ENCODE measurements around the gene ZNF771. TPM values are rescaled to one million over a fixed set of nuclear protein-coding genes. Genes with fewer than 3 reads are reported as not detected.
A peak's percentile ranks its signal among the peaks of the same experiment; 100 is the strongest.

Gene ZNF771
- total and polyA plus RNA-seq, 2 experiments from 2014 or later, result 10.8 to 12.0 TPM

GRCh38 chr16:30380072-30380802 is 27.2 kb upstream of the ZNF771 start:
- ATAC-seq (no peak), DNase-seq (ENCODE audit: low spot score) (no peak)
- Histone ChIP-seq H3K4me2 (no peak overlapping the region), H3K27ac (ENCODE audit: low read depth) (no peak overlapping the region), H2AFZ (no peak overlapping the region), H3K36me3 (ENCODE audit: insufficient read depth) (no peaks in the 10 kb centered on the region), H3K79me2 (replicated peaks; ENCODE audit: insufficient read depth) (0 out of 2 replicates have a peak, but pooled peaks cover 4% of the 10 kb centered on the region), H3F3A (replicated peaks; ENCODE audit: low read depth) (peaks cover 24% of the 10 kb centered on the region), H4K20me1 (replicated peaks; ENCODE audit: insufficient read depth) (no peaks in the 10 kb centered on the region), H3K4me3 (peak overlapping the region; percentile 94; the same call in 1 of the 2 replicates), H3K4me1 (ENCODE audit: insufficient read depth) (peaks cover 11% of the 10 kb centered on the region), H3K27me3 (ENCODE audit: insufficient read depth) (no peaks in the 10 kb centered on the region), H3K9me2 (ENCODE audit: insufficient read depth) (no peaks in the 10 kb centered on the region)
- Mint-ChIP-seq H3K36me3 (ENCODE audit: low read depth) (peaks cover 3% of the 10 kb centered on the region; the same call in 2 of the 3 replicates), H3K27me3 (ENCODE audit: insufficient read depth, low read depth, poor library complexity) (peaks cover 28% of the 10 kb centered on the region), H3K9me3 (no peaks in the 10 kb centered on the region; the same call in none of the 3 replicates), H3K4me3 (peak overlapping the region; percentile 93), H3K27ac (no peak overlapping the region), H3K4me1 (peaks cover 24% of the 10 kb centered on the region)
- TF ChIP-seq ZNF331 (CRISPR knock-in tag; IDR thresholded peaks at IDR 0.05; ENCODE audit: low read depth) (no peak), NANOG (IDR thresholded peaks at IDR 0.05; ENCODE audit: borderline replicate concordance) (no peak), CREB1 (CRISPR knock-in tag; IDR thresholded peaks at IDR 0.05; ENCODE audit: low read depth) (no peak), ZNF462 (CRISPR knock-in tag; IDR thresholded peaks at IDR 0.05) (no peak), JUNB (IDR thresholded peaks at IDR 0.05; ENCODE audit: unreplicated experiment) (no peak), EZH2phosphoT487 (IDR thresholded peaks at IDR 0.05; ENCODE audit: unreplicated experiment) (no peak), EZH2 (IDR thresholded peaks at IDR 0.05; ENCODE audit: low read depth, unreplicated experiment) (no peak), STAT1 (IDR thresholded peaks at IDR 0.05; ENCODE audit: unreplicated experiment) (no peak), ZNF114 (CRISPR knock-in tag; IDR thresholded peaks at IDR 0.05) (no peak), ETS1 (IDR thresholded peaks at IDR 0.05) (no peak)
